ENCODE results near the gene MUS81.
"Not testable (repeated sequence)": the region's sequence is repeated elsewhere in the genome, so short reads cannot be mapped to it uniquely, and the experiment has no call there.

Gene MUS81

DNA sequence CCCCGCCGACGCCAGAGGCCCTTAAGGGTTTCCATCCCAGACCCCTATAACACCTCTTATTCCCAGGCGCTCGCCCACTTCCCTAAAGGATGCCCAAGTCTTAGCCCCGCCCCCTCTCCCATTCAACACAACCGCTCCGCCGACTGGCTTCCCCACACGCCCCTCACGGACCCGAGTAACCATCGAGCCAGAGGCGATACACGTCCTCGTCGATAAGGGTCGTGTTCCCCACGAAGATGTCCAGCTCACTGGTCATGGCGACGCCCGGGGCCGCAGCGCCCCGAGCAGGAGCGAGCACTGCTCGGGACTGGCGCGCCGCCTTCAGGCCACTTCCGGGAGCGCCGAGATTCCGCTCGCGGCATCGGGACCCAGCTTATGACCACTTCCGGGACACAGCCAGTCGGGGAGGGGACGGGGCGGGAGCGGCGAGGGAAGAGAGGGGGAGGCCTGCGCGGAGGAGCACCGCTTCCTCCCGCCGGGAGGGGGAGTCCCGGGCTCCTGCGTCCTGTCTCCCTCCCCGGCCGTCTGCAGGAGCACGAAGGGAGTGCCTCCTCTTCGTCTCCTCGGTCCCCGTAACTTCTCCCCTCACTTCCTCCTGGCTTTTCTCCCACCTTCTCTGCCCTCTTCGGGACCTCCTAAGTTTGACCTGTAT, 28.1 kb downstream of the MUS81 start, which contains the start of gene FIBP:
FIBP (minus strand) TSS at position 309 of the 652 bp plus-strand sequence; CDS start at position 256, 53 bp downstream.
- peak within 1 kb of the TSS; percentile 100 for H3K27ac ChIP-seq
- peak; percentile 87 for DNase-seq (ENCODE audit: low read depth, low spot score)

GRCh38 chr11:65890324-65891218, 30.3 kb downstream of the MUS81 start, which contains the start of gene CCDC85B:
TSS of gene CCDC85B (plus strand) at chr11:65890673. CDS start at chr11:65890784, 111 bp downstream.
- DNase-seq (ENCODE audit: low read depth, low spot score), result peak; percentile 70
- peak within 1 kb of the TSS; percentile 100 for H3K27ac ChIP-seq

DNA sequence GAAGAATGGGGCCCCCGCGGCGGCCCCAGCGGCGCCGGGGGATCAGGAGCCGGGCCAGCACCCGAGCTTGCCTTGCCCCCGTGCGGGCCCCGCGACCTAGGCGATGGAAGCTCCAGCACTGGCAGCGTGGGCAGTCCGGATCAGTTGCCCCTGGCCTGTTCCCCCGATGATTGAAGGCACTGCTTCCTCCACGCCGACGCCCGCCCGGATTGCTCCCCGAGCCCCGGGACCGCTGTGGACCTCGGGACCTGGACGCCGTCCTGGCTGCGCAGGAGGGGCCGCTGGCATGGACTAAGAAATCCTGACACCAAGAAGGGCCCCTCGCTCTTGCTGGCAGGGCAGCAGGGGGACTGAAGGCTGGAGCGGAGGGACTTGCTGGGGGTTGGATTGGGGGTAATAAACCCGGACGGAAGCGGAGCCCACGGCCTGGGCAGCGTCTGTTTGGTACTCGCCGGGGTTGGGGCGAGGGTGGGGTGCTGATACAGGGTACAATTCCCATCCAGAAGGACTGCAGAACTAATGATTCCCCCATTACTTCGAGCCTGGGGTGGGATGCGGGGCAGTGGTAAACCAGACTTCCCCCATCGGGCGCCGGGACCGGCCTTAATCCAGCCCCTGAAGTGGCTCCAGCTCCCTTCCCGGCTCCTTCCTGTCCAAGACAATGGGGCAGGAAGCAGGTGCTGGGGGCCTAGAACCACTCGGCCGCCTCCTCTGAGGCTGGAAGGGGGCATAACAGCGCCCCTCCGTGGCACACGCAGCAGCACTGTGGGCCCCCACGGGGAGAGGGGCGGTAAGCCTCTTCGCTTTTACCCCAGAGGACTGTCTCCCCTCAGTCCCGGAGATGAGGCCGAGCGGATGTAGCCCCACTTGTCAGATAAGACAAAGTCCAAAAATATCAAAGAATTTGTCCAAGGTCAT, 31.2 kb downstream of the MUS81 start:
- DNase-seq (ENCODE audit: low read depth, low spot score), result no peak
- peak overlapping the region; percentile 100 for H3K27ac ChIP-seq

- H3K27ac ChIP-seq, result peak overlapping the region; percentile 100
- not testable (repeated sequence) for DNase-seq (ENCODE audit: low read depth, low spot score)
Observed at GRCh38 chr11:65892137-65892540, 31.9 kb downstream of the MUS81 start.

GRCh38 chr11:65892661-65893317, 32.6 kb downstream of the MUS81 start:
- H3K27ac ChIP-seq, result peak overlapping the region; percentile 100
- DNase-seq (ENCODE audit: low read depth, low spot score), result no peak

DNA sequence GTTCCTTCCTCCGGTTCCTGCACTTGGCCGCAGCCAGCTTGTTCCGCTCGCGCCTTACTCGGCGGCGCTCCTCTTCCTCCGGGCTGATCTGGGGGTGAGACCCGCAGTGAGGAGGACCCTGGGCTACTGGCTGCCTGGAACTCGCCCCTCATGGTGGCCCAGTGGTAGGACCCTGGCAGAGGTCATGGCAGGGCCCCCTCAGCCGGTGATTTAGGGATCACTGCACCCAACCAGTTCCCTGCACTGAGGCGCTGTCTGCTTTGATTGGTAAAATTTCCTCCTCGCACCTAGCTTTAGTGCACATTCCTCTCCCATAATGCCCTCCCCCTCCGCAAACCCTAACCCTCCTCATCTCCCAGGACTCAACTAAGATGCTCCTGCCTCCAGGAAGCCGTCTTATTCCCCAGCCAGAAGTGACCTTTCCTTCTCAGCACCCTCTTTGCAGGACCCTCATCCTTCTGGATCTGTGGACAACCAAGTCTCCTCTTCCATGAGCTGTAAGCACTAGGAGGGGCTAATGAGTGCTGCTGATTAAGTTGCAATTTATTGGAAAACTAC, 33.9 kb downstream of the MUS81 start:
- H3K27ac ChIP-seq, result peak overlapping the region; percentile 100
- no peak for DNase-seq (ENCODE audit: low read depth, low spot score)

DNA sequence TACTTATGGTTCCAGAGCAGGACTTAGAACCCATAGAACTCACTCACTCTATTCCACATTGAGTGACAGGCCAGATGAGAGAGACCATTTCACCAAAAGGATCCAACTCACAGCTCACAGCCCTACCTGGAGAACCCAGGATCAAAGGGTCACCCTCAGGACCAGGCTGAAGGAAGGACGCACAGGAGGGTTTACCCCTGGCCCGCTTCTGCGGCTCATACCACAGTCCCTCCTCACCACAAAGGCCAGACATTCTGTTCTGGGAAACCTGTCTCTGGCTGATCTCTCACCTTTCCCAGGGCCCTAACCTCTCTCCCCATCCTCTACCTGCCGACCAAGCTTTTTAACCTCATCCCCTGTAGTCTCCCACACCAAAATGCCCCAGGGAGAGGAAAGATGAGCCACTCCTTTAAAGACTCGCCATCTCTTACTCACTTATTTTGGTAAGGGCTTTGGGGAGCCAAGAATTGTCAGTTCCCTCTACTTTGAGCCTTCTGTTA, 35.3 kb downstream of the MUS81 start:
- peak overlapping the region; percentile 100 for H3K27ac ChIP-seq
- DNase-seq (ENCODE audit: low read depth, low spot score), result no peak

DNA sequence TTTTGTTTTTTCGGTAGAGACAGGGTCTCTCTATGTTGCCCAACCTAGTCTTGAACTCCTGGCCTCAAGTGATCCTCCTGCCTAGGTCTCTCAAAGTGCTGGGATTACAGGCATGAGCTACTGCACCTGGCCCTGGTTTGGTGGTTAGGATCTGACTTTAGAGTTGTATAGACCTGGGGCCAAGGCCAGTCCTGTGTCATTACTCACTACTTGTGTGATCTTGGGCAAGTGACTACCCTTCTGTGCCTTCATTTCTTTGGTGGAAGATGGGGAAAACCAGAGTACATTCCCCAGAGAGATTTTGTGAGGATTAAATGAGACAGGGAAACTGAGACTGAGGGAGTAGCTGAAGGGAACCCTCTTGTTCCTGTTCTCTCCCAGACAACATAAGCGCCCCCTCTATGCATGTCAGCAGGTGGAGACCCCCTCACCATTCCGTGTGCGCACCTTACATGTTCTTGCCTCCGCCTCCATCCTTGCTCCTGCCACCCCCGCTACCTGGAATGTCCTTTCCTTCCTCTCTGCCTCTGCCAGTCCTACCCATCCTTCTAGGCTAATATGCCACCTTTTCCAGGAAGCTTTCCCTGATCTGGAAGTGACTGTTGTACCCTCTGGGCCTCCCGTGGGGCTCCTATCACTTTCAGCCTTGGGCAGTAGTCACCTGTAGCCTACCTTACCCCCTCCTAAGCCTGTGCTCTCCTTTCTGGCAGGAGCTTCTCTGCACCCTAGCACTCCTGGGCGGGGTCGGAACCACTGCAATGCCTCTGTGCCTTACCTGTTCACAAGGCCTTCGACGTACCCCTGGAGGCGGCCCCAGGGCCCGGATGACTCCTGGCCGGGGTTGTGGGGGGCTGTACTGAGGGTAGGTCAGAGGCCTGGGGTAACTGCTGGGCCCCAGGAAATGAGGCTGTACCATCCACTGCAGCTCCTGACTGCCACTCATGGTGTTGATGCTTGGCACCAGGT, 36.1 kb downstream of the MUS81 start:
- H3K27ac ChIP-seq, result peak overlapping the region; percentile 100
- no peak for DNase-seq (ENCODE audit: low read depth, low spot score)

- no peak for DNase-seq (ENCODE audit: low read depth, low spot score)
- peak overlapping the region; percentile 100 for H3K27ac ChIP-seq
Observed at GRCh38 chr11:65897020-65897471, 36.8 kb downstream of the MUS81 start.

DNA sequence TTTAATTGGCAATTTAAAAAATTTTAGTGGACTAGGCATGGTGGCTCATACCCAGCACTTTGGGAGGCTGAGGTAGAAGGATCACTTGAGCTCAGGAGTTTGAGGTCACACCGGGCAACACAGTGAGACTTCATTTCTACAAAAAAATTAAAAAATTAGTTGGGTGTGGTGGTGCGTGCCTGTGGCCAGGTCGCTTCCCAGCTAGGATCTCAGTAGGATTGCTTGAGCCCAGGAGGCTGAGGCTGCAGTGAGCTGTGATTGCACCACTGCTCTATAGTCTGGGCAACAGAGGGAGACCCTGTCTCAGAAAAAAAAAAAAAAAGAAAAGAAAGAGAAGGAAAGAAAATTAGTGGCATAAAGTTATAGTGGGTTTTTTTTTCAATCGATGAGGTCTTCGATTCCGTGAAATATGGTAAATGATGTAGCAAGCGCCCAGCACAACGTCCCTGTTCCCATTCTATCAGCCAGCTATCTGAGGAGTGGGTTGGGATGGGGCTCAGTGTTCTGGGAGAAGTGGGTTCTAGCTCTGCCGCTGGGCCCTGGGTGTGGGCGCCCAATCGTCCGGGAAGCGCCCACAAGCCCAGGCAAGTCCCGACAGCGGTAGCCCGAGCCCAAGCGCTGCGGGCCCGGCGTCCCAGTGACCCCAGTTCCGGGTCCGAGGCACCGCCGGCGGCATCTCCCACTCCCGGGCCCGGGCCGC, 38.6 kb downstream of the MUS81 start:
- H3K27ac ChIP-seq, result peak overlapping the region; percentile 100
- DNase-seq (ENCODE audit: low read depth, low spot score), result no peak

DNA sequence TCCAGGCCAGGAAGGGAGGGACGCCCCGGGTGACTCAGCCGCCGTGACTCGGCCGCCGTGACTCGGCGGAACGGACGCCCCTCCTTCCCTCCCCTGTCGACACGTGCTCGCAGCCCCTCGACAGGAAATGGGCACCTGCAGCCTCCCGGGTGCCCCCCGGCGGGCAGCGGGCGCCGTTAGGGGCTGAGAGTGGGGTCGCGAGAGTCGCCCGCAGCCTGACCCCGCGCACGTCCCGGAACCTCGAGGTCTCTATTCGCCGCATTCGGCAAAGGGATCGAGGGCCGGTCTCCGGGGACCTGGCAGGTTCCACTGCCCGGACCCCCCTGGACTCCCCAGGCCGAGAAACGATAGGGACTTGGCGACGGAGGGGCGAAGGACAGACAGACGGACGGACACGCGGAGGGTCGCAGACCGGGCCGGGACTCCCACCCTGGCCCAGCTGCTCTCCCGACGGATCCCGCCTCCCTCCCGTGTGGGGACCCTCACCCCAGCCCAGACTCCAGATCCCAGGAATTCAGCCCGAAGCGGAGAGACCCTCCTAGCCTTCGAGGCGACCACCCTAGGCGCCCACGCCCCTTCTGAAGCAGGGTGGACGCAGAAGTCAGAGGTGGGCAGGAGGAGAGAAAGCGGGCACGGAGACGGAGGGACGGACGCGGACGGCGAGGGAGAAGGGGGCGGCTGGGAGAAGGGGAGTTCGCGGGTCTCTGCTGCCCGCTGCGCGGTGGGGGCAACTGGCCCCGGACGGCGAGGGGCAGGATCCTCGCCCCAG, 39.3 kb downstream of the MUS81 start:
- no peak for DNase-seq (ENCODE audit: low read depth, low spot score)
- peak overlapping the region; percentile 100 for H3K27ac ChIP-seq

GRCh38 chr11:65900125-65900898, 40.1 kb downstream of the MUS81 start, which contains the start of gene FOSL1:
TSS of gene FOSL1 (minus strand) at chr11:65900388. CDS start at chr11:65900339, 49 bp downstream.
- DNase-seq (ENCODE audit: low read depth, low spot score), result peak; percentile 96
- H3K27ac ChIP-seq, result peak within 1 kb of the TSS; percentile 100

DNA sequence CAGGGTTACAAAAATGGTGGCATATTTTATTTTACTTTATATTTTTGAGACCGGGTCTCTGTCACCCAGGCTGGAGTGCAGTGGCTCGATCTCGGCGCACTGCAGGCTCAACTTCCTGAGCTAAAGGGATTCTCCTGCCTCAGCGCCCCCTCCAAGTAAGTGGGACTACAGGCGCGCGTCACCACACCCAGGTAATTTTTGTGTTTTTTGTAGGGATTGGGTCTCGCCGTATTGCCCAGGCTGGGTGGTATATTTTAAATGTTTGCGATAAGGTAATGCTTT, 40.6 kb downstream of the MUS81 start:
- H3K27ac ChIP-seq, result peak overlapping the region; percentile 100
- DNase-seq (ENCODE audit: low read depth, low spot score), result no peak

- DNase-seq (ENCODE audit: low read depth, low spot score), result no peak
- peak overlapping the region; percentile 100 for H3K27ac ChIP-seq
Observed at GRCh38 chr11:65903068-65903481, 42.8 kb downstream of the MUS81 start.

GRCh38 chr11:65903715-65904114, 43.5 kb downstream of the MUS81 start:
- DNase-seq (ENCODE audit: low read depth, low spot score), result no peak
- peak overlapping the region; percentile 100 for H3K27ac ChIP-seq

DNA sequence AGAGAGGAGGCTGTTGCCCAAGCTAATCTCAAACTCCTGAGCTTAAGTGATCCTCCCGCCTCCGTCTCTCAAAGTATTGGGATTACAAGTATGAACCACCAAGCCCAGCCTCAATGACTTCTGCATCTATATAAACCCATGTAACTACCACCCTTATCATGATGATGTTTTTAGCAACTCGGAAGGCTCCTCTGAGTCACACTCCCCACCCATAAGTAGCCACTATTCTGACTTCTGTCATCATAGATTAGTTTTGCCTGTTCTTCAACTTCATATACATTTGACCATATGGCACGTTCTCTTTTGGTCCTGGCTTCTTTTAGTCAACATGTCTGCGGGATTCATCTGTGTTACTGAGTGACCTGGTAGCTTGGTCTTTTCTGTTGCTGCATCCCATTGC, 46.4 kb downstream of the MUS81 start:
- peak overlapping the region; percentile 48 for H3K27ac ChIP-seq

More for the DNA sequence above, 46.4 kb downstream of the MUS81 start:
- no peak for DNase-seq (ENCODE audit: low read depth, low spot score)
